ENCODE data around the gene RNF130. TPM values are rescaled to one million over a fixed set of nuclear protein-coding genes. Genes with fewer than 3 reads are reported as not detected.
A peak's percentile ranks its signal among the peaks of the same experiment; 100 is the strongest.
"Not testable (repeated sequence)": the region's sequence is repeated elsewhere in the genome, so short reads cannot be mapped to it uniquely, and the experiment has no call there.

Gene RNF130
- total RNA-seq, 4 donors from 2014 or later: 34.5 to 79.5 (median 55.6) TPM

- Histone ChIP-seq H3K4me3 (no peak overlapping the region), H3K27me3 (no peaks in the 10 kb centered on the region), H3K9me3 (peaks cover 0 to 7% (median 0%) of the 10 kb centered on the region in 3 donors), H3K4me1 (peaks cover 0 to 2% of the 10 kb centered on the region in 2 donors), H3K27ac (no peak overlapping the region), H3K36me3 (no peaks in the 10 kb centered on the region)
- DNase-seq: no peak
- no peak for ATAC-seq
- TF ChIP-seq CTCF (IDR thresholded peaks at IDR 0.05 in 4 of 5, conservative IDR thresholded peaks at IDR 0.05 in 1 of 5): no peak
- no peak for TF ChIP-seq POLR2A (IDR thresholded peaks at IDR 0.05)
- in situ Hi-C loops (cut with MboI; ENCODE audit: low sequenced_read_pairs in 4 of 4) (no loop called here), intact Hi-C loops (cut with DNase I; ENCODE audit: low total_unique reads) (no loop called here)
Measured at GRCh38 chr5:179991106-179991505, 80.5 kb downstream of the RNF130 start.

- in situ Hi-C loops (cut with MboI; ENCODE audit: low sequenced_read_pairs in 4 of 4); intact Hi-C loops (cut with DNase I; ENCODE audit: low total_unique reads): not testable (repeated sequence)
Measured at GRCh38 chr5:179990525-179990924, 81.0 kb downstream of the RNF130 start.

GRCh38 chr5:179986328-179986727 lies 85.2 kb downstream of the RNF130 start:
- in situ Hi-C loops (cut with MboI; ENCODE audit: low sequenced_read_pairs in 4 of 4): loop anchor here in 1 of 4 donors (5.0 kb wide), 1 partner anchor 106 kb away; no protein-coding TSS in a partner anchor

More at GRCh38 chr5:179990525-179990924, 81.0 kb downstream of the RNF130 start:
- H3K27me3 ChIP-seq, H3K36me3 ChIP-seq, H3K4me3 ChIP-seq, H3K4me1 ChIP-seq, DNase-seq, H3K27ac ChIP-seq, H3K9me3 ChIP-seq, ATAC-seq: not testable (repeated sequence)

GRCh38 chr5:179981636-179982035 lies 89.9 kb downstream of the RNF130 start:
- no peaks in the 10 kb centered on the region for H3K27me3 ChIP-seq
- peaks cover 0 to 23% of the 10 kb centered on the region in 2 donors for H3K36me3 ChIP-seq
- no peak for TF ChIP-seq CTCF (IDR thresholded peaks at IDR 0.05 in 4 of 5, conservative IDR thresholded peaks at IDR 0.05 in 1 of 5)
- TF ChIP-seq POLR2A (IDR thresholded peaks at IDR 0.05): no peak
- H3K4me3 ChIP-seq: no peak overlapping the region
- DNase-seq (no peak), ATAC-seq (no peak)
- in situ Hi-C loops (cut with MboI; ENCODE audit: low sequenced_read_pairs in 4 of 4): no loop called here
- H3K4me1 ChIP-seq: peaks cover 0 to 10% of the 10 kb centered on the region in 2 donors
- no peaks in the 10 kb centered on the region for H3K9me3 ChIP-seq
- intact Hi-C loops (cut with DNase I; ENCODE audit: low total_unique reads): no loop called here
- no peak overlapping the region for H3K27ac ChIP-seq

More at GRCh38 chr5:179986328-179986727, 85.2 kb downstream of the RNF130 start:
- no peak overlapping the region for H3K27ac ChIP-seq
- TF ChIP-seq POLR2A (IDR thresholded peaks at IDR 0.05) (no peak), CTCF (IDR thresholded peaks at IDR 0.05 in 4 of 5, conservative IDR thresholded peaks at IDR 0.05 in 1 of 5) (no peak)
- H3K27me3 ChIP-seq: no peaks in the 10 kb centered on the region
- intact Hi-C loops (cut with DNase I; ENCODE audit: low total_unique reads): loop anchor here (5.0 kb wide), 1 partner anchor 106 kb away; no protein-coding TSS in a partner anchor
- no peaks in the 10 kb centered on the region for H3K9me3 ChIP-seq
- no peaks in the 10 kb centered on the region for H3K36me3 ChIP-seq
- H3K4me3 ChIP-seq: no peak overlapping the region
- peaks cover 0 to 3% of the 10 kb centered on the region in 2 donors for H3K4me1 ChIP-seq
- DNase-seq (no peak), ATAC-seq (peak; percentile 82 to 90)

GRCh38 chr5:179980767-179981166 lies 90.8 kb downstream of the RNF130 start:
- H3K27me3 ChIP-seq: no peaks in the 10 kb centered on the region
- H3K4me1 ChIP-seq: peaks cover 0 to 6% of the 10 kb centered on the region in 2 donors
- no peak overlapping the region for H3K4me3 ChIP-seq
- no peaks in the 10 kb centered on the region for H3K9me3 ChIP-seq
- no peak for ATAC-seq
- DNase-seq: no peak
- H3K36me3 ChIP-seq: peaks cover 0 to 29% of the 10 kb centered on the region in 2 donors
- H3K27ac ChIP-seq: no peak overlapping the region
- no peak for TF ChIP-seq POLR2A (IDR thresholded peaks at IDR 0.05)
- TF ChIP-seq CTCF (IDR thresholded peaks at IDR 0.05 in 4 of 5, conservative IDR thresholded peaks at IDR 0.05 in 1 of 5): no peak
- intact Hi-C loops (cut with DNase I; ENCODE audit: low total_unique reads): no loop called here
- in situ Hi-C loops (cut with MboI; ENCODE audit: low sequenced_read_pairs in 4 of 4): no loop called here

Measured in gastrocnemius medialis (tissue), 4 donors.